Thymus (tissue), 11 donors: ENCODE data around the gene PTPN3. TPM values are rescaled to one million over a fixed set of nuclear protein-coding genes. Genes with fewer than 3 reads are reported as not detected.

Source experiments
- DNase-seq, 9 donors: peaks; one replicate each; pipeline ENCODE4 v3.0.0-alpha.2; 2013; ENCODE audit warnings: low spot score in 9 of 9, low read depth in 6 of 9, missing footprints in 1 of 9
- H3K27ac ChIP-seq, 2 donors: one replicate each; pipeline ENCODE4 v1.5.1; 2013; ENCODE audit warnings: control low read depth in 1 of 2, low read depth in 1 of 2, low read length in 1 of 2, mild to moderate bottlenecking in 1 of 2, moderate library complexity in 1 of 2
- H3K27me3 ChIP-seq, 2 donors: one replicate each; pipeline ENCODE4 v1.5.1; 2013; ENCODE audit warnings: low read length in 1 of 2; ENCODE audit not compliant: control insufficient read depth in 2 of 2, insufficient read depth in 1 of 2
- H3K36me3 ChIP-seq, 2 donors: one replicate each; pipeline ENCODE4 v1.5.1; 2013; ENCODE audit warnings: low read length in 1 of 2, mild to moderate bottlenecking in 1 of 2, moderate library complexity in 1 of 2; ENCODE audit not compliant: control insufficient read depth in 2 of 2, insufficient read depth in 2 of 2
- H3K4me1 ChIP-seq, 2 donors: one replicate each; pipeline ENCODE4 v1.5.1; 2013; ENCODE audit warnings: low read length in 2 of 2; ENCODE audit not compliant: control insufficient read depth in 2 of 2, insufficient read depth in 2 of 2
- H3K4me3 ChIP-seq, 2 donors: one replicate each; pipeline ENCODE4 v1.5.1; 2013; ENCODE audit warnings: low read length in 2 of 2, control low read depth in 1 of 2, mild to moderate bottlenecking in 1 of 2
- H3K9me3 ChIP-seq, 2 donors: one replicate each; pipeline ENCODE4 v1.5.1; 2013; ENCODE audit warnings: low read length in 1 of 2, mild to moderate bottlenecking in 1 of 2; ENCODE audit not compliant: control insufficient read depth in 2 of 2, insufficient read depth in 1 of 2
- WGBS: extraction: QIAGEN DNeasy Blood & Tissue Kit; methylation state at CpG from one replicate; pipeline ENCODE4 v1.1.7; 2013; 5-methylcytosine and 5-hydroxymethylcytosine counted together
- polyA plus RNA-seq: library from polyadenylated mRNA; stranded (reverse); fragments of 200-250 nt; gene quantifications from one replicate; pipeline ENCODE4 v1.2.3, GENCODE V29; 2013
- total RNA-seq: library from RNA; stranded (reverse); fragments of 120-200 nt; gene quantifications from one replicate; pipeline ENCODE4 v1.2.4, GENCODE V29; 2013
- donor health status: healthy.

The PTPN3 gene
- total and polyA plus RNA-seq, 2 donors, result 2.8 to 9.5 TPM

DNA sequence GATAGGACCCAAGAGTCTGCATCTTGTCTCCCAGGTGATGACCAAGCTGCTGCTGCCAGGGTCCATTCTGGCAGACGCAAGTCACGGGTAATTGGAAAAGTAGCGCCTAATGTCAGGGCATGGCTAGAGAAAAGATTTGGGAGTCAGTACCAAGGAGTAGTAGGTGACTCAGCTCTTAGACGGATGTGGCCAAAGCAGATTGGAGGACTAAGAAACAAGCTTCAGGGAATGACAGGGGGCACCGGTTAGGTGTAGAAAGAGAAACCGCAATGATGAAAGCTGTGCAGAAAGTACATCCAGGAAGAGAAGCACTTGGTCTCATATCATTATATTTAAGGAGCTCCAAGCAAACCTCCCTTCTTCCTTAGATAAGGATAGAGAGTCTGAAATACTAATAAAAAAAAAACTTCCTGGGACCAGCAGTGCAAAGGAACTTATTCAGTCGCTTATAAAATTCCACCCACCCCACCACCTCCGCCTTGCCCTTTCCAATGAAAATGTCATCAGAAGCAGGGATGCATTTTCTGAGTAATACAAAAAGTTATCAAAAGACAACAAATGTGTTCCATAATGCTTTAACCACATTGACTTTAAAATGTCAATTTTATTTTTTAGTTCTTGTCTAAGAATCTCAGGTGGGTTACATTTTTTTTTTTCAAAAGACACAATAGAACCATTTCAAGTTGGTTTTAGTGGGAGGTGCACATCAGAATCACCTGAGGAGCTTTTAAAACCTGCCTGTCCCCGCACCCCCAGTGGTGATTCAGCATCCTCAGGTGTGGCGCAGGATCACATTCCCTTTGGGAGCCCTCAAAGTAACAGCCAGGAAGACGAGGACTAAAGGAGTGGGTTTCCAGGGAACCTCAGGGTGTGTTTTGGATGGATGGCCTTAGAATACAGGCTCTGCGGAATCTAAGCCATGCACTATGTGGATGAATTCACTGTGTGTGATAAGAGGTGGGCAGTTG, 31.2 kb downstream of the PTPN3 start:
- WGBS, result 91% methylated on average over 12 of the region's 12 CpGs
- Histone ChIP-seq H3K4me3 (no peak overlapping the region), H3K27ac (no peak overlapping the region), H3K36me3 (no peaks in the 10 kb centered on the region), H3K27me3 (no peaks in the 10 kb centered on the region), H3K9me3 (no peaks in the 10 kb centered on the region), H3K4me1 (no peaks in the 10 kb centered on the region)
- DNase-seq, result no peak

DNA sequence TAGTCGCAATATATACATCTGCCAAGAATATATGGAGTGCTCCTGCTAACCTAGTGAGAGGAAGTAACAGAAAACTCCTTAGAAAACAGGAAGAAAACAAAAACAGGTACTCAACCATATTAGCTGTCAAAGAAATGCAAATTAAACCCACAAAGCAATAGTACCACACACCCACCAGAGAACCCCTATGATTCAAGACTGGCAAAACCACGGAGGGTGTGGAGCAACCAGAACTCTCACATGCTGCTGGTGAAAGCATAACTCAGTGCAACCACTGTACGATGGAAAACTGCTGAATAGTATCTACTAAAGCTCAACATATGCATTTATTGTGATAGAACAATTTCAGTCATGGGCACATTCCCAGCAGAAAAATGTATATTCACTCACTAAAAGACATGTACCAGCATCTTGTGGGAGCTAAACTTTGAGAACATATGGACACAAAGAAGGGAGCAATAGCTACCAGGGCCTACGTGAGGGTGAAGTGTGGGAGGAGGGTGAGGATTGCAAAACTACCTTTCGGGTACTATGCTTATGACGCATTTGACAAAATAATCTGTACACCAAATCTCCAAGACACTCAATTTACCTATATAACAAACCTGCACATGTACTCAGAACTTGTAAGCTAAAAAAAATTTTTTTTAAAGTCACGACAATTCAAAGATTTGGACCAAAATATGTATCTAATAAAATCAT, 34.0 kb downstream of the PTPN3 start:
- no peak overlapping the region for H3K4me3 ChIP-seq
- WGBS, result 77% methylated on average over 7 of the region's 7 CpGs
- H3K4me1 ChIP-seq, result peaks cover 0 to 3% of the 10 kb centered on the region in 2 donors
- no peaks in the 10 kb centered on the region for H3K36me3 ChIP-seq
- no peak overlapping the region for H3K27ac ChIP-seq
- H3K27me3 ChIP-seq, result no peaks in the 10 kb centered on the region
- no peak for DNase-seq
- H3K9me3 ChIP-seq, result no peaks in the 10 kb centered on the region

DNA sequence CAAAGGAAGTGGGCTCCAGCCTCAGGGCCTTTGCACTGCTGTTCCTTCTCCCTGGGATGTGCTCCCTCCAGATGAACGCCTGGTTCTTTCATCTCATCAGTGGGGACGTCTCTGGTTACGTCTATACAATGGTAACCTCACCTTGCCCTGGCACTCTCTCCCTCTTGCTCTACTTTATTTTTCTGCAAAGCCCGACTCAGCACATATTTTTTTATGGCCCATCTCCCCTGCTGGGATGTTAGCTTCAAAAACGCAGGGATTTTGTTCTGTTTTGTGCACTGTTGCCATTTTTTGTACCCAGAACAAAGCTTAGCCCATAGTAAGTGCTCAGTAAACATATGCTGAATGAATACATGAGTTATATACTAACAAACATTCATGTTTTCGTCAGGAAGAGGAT, 37.5 kb downstream of the PTPN3 start:
- H3K27me3 ChIP-seq, result no peaks in the 10 kb centered on the region
- no peak overlapping the region for H3K27ac ChIP-seq
- no peak for DNase-seq
- no peaks in the 10 kb centered on the region for H3K36me3 ChIP-seq
- H3K4me3 ChIP-seq, result no peak overlapping the region
- WGBS, result 83% methylated on average over 6 of the region's 6 CpGs
- peaks cover 3 to 14% of the 10 kb centered on the region in 2 donors for H3K4me1 ChIP-seq
- no peaks in the 10 kb centered on the region for H3K9me3 ChIP-seq

DNA sequence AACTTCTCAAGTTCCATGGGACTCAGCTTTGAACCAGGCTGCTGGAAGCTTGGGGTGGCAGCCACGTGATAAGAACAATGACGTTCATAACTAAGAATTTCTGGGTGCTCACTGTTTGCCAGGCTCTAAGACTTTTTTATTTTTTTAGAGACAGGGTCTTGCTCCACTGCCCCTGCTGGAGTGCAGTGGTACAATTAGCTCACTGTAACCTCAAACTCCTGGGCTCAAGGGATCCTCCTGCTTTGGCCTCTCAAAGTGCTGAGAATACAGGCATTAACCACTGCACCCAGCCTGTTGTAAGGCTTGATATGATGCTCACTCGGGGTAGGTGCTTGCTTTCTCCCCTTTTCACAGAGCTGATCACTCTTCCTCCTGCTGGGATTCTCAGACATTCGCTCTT, 38.7 kb downstream of the PTPN3 start:
- no peak overlapping the region for H3K4me3 ChIP-seq
- no peak for DNase-seq
- no peaks in the 10 kb centered on the region for H3K9me3 ChIP-seq
- H3K4me1 ChIP-seq, result peaks cover 3 to 17% of the 10 kb centered on the region in 2 donors
- H3K27ac ChIP-seq, result no peak overlapping the region
- no peaks in the 10 kb centered on the region for H3K27me3 ChIP-seq
- H3K36me3 ChIP-seq, result no peaks in the 10 kb centered on the region
- 85% methylated on average over 4 of the region's 4 CpGs for WGBS

DNA sequence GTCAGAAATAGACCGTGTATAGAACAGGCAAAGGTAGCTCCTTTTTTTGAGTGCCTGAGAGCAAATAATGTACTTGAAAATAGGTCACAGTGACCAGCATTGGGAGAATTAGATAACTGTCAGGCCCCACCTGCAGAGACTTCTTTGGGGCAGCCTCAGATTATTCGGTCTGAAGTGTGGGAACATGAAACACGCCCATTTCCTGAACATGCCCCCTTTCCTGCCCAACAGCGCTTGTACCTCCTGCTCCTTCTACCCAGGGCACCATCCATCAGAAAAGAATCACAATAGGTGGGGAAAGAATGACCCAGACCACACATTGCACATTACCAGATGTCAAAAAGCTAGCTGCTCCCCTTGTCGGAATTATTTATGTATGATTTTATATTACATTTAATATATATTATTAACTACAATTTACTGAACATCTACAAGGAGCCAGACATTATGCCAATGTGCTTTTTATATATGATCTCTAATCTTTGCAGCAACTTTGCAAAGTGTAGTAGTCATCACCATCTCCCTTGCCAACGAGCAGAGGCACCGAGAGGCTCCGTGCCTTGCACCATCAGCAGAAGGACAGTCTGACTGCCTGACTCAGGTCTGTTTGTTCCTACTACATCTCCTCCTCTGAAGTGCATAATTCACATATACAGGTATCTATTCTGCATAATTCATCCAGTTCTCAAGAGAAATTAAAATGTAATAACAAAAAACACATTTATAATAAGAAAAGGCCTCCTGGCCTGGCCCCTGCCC, 39.5 kb downstream of the PTPN3 start:
- no peaks in the 10 kb centered on the region for H3K27me3 ChIP-seq
- no peaks in the 10 kb centered on the region for H3K9me3 ChIP-seq
- peaks cover 3 to 17% of the 10 kb centered on the region in 2 donors for H3K4me1 ChIP-seq
- no peak overlapping the region for H3K27ac ChIP-seq
- WGBS, result 56% methylated on average over 8 of the region's 8 CpGs
- no peaks in the 10 kb centered on the region for H3K36me3 ChIP-seq
- no peak for DNase-seq
- no peak overlapping the region for H3K4me3 ChIP-seq

DNA sequence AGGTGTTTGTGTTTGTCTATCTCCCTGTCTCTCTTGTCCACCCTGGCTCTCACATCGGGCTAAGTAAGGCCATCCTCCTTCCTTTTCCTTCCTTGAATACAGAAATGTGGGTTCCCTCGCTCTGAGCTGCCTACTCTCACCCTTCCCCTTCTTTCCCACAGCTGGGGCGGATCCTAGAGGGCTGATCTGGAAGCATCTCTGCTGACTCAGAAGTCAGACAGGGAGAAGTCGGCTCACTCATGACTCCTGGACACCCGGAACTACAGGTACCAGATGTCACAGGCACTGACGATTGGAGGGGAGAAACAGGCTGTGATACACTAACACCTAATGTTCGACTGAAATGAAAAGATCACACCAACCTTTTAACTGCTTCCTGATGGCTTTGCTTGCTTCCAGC, 41.3 kb downstream of the PTPN3 start:
- WGBS, result 90% methylated on average over 7 of the region's 7 CpGs
- H3K36me3 ChIP-seq, result no peaks in the 10 kb centered on the region
- no peaks in the 10 kb centered on the region for H3K27me3 ChIP-seq
- H3K27ac ChIP-seq, result no peak overlapping the region
- no peaks in the 10 kb centered on the region for H3K9me3 ChIP-seq
- DNase-seq, result no peak
- no peak overlapping the region for H3K4me3 ChIP-seq
- peaks cover 3 to 17% of the 10 kb centered on the region in 2 donors for H3K4me1 ChIP-seq

DNA sequence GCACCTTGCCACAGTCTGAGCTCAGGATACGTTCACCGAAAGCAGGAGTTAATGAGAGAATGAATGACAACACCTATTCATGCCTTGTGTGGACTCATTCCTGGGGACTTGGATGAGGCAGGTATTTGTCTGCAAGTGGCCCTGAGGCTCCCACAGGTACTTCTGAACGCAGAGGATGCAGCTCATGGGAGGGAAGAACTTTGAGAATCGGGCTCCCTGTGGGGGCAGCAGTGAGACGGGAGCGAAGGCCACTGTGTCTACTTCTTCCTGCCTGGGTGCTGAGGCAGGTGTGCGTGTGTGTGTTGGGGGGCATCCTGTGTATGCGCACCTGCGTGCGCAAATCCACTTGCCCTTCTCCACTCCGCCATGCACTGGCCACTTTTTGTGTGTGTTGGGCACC, 42.2 kb downstream of the PTPN3 start:
- Histone ChIP-seq H3K36me3 (no peaks in the 10 kb centered on the region), H3K27me3 (no peaks in the 10 kb centered on the region), H3K9me3 (no peaks in the 10 kb centered on the region), H3K27ac (no peak overlapping the region), H3K4me3 (no peak overlapping the region), H3K4me1 (peaks cover 3 to 17% of the 10 kb centered on the region in 2 donors)
- WGBS, result 65% methylated on average over 11 of the region's 11 CpGs
- DNase-seq, result peak in 1 of 9 donors; percentile 44

DNA sequence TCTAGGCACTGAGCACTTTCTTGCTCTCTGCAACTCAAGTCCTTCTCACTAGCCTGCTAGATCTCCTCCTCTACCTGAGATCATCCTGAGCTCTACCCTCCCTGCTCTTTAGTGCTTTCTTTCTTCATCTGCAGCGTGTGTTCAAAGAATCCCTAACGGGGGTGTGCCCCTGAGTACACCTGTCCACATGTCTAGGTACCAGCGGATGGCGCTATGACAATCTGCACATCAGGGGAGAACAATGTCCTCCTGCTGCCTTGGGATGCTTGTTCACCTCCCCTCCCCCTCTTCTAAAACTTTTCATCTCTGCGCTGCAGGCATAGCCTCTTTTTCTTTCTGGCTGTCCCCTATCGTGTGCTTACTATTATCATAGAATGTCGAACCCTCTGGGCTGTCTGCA, 42.7 kb downstream of the PTPN3 start:
- 86% methylated on average over 7 of the region's 7 CpGs for WGBS
- DNase-seq, result no peak
- Histone ChIP-seq H3K4me3 (no peak overlapping the region), H3K27ac (no peak overlapping the region), H3K9me3 (no peaks in the 10 kb centered on the region), H3K36me3 (no peaks in the 10 kb centered on the region), H3K4me1 (peaks cover 3 to 17% of the 10 kb centered on the region in 2 donors), H3K27me3 (no peaks in the 10 kb centered on the region)
